Keratinocyte (primary cell): ENCODE data around the gene EFCAB12. TPM values are rescaled to one million over a fixed set of nuclear protein-coding genes. Genes with fewer than 3 reads are reported as not detected.
A peak's percentile ranks its signal among the peaks of the same experiment; 100 is the strongest.

ENCODE experiments used
- DNase-seq: peaks from one replicate; pipeline ENCODE4 v3.0.0-alpha.2; 2011; ENCODE audit warnings: low read depth, missing footprints, low spot score
- FAIRE-seq: peaks from 2 replicates; lab custom pipeline; 2011; peaks lifted over from hg19 to GRCh38; lab: Jason Lieb, UNC
- H2AFZ ChIP-seq: 2 replicates; pipeline ENCODE4 v1.6.0; 2012; ENCODE audit warnings: low read length, control low read depth, inconsistent platforms; ENCODE audit not compliant: control insufficient read depth
- H3K27ac ChIP-seq: 2 replicates; pipeline ENCODE4 v1.5.1; 2011; ENCODE audit warnings: low read length; ENCODE audit not compliant: control insufficient read depth, insufficient read depth
- H3K27me3 ChIP-seq: 3 replicates; pipeline ENCODE4 v1.6.0; 2011; ENCODE audit warnings: low read length; ENCODE audit not compliant: control insufficient read depth, insufficient read depth; ENCODE audit errors: extremely low read depth
- H3K36me3 ChIP-seq, 2 experiments: 2 replicates in 1 of 2; 3 replicates in 1 of 2; pipeline ENCODE4 v1.5.1; 2011; ENCODE audit warnings: low read length in 2 of 2, mild to moderate bottlenecking in 1 of 2; ENCODE audit not compliant: control insufficient read depth in 2 of 2, insufficient read depth in 2 of 2; ENCODE audit errors: extremely low read depth in 1 of 2
- H3K4me1 ChIP-seq: 3 replicates; pipeline ENCODE4 v1.5.1; 2011; ENCODE audit warnings: low read length; ENCODE audit not compliant: control insufficient read depth, insufficient read depth; ENCODE audit errors: extremely low read depth
- H3K4me2 ChIP-seq: 3 replicates; pipeline ENCODE4 v1.6.0; 2011; ENCODE audit warnings: low read depth, low read length; ENCODE audit not compliant: control insufficient read depth, insufficient read depth; ENCODE audit errors: extremely low read depth
- H3K4me3 ChIP-seq, 3 experiments: fragments of 200-600 bp in 1 of 3; sonication (generic) in 1 of 3; 2 replicates in 2 of 3; 3 replicates in 1 of 3; pipeline ENCODE4 v1.5.1; 2011 to 2016; ENCODE audit warnings: low read length in 3 of 3, mild to moderate bottlenecking in 3 of 3, control low read depth in 2 of 3, inconsistent platforms in 1 of 3, low read depth in 1 of 3, mixed read lengths in 1 of 3, mixed run types in 1 of 3, moderate library complexity in 1 of 3; ENCODE audit not compliant: control insufficient read depth in 2 of 3, insufficient read depth in 2 of 3; ENCODE audit errors: extremely low read depth in 1 of 3
- H3K79me2 ChIP-seq: 2 replicates; pipeline ENCODE4 v1.6.0; 2012; ENCODE audit warnings: low read length; ENCODE audit not compliant: control insufficient read depth, insufficient read depth
- H3K9ac ChIP-seq: 3 replicates; pipeline ENCODE4 v1.6.0; 2011; ENCODE audit warnings: low read length; ENCODE audit not compliant: control insufficient read depth, insufficient read depth; ENCODE audit errors: extremely low read depth
- H3K9me1 ChIP-seq: 3 replicates; pipeline ENCODE4 v1.6.0; 2011; ENCODE audit warnings: low read length; ENCODE audit not compliant: control insufficient read depth, insufficient read depth; ENCODE audit errors: extremely low read depth
- H3K9me3 ChIP-seq: 2 replicates; pipeline ENCODE4 v1.5.1; 2012; ENCODE audit warnings: low read depth, low read length; ENCODE audit not compliant: control insufficient read depth
- H4K20me1 ChIP-seq: 3 replicates; pipeline ENCODE4 v1.6.0; 2011; ENCODE audit warnings: low read length; ENCODE audit not compliant: control insufficient read depth, insufficient read depth; ENCODE audit errors: extremely low read depth
- EZH2 ChIP-seq: IDR thresholded peaks from one replicate; pipeline ENCODE4 v1.6.1; 2012; ENCODE audit warnings: inconsistent platforms, mild to moderate bottlenecking, low read length, moderate library complexity
- dilution Hi-C: fragments of 300-500 bp; cut with MboI; formaldehyde crosslinking; loops from one replicate; pipeline ENCODE4 v1.7.0; 2020; ENCODE audit warnings: low sequenced_read_pairs; ENCODE audit not compliant: extremely low pct_ligation_motif_present
- polyA plus RNA-seq, 5 experiments: library from polyadenylated mRNA; depleted of rRNA in 3 of 5; stranded (reverse) in 3 of 5; stranded (forward) in 1 of 5; unstranded in 1 of 5; fragments of >200 nt; gene quantifications; 1 replicate in 1 of 5; 2 replicates in 3 of 5; 3 replicates in 1 of 5; pipeline versions ENCODE4 v1.2.1 to v1.2.3, GENCODE V29; 2011 to 2012; ENCODE audit warnings: missing spikeins in 2 of 5, low read depth in 1 of 5, low replicate concordance in 1 of 5
- TF ChIP-seq, protein P1 (sequence below), 3 experiments: IDR thresholded peaks in 1 of 3; conservative IDR thresholded peaks in 1 of 3; optimal IDR thresholded peaks in 1 of 3; 2 replicates in 2 of 3; 3 replicates in 1 of 3; pipeline versions ENCODE3 to v1.5.1; 2011; ENCODE audit warnings: low read length in 3 of 3, mild to moderate bottlenecking in 3 of 3, moderate library complexity in 2 of 3, control low read depth in 1 of 3, inconsistent platforms in 1 of 3; ENCODE audit not compliant: insufficient read depth in 2 of 3; ENCODE audit errors: extremely low read depth in 1 of 3

The EFCAB12 gene
- polyA plus RNA-seq, 1 donor (not counting 4 experiments of a cell fraction or from before 2014, with no cell fraction given), result 0.34 TPM

DNA sequence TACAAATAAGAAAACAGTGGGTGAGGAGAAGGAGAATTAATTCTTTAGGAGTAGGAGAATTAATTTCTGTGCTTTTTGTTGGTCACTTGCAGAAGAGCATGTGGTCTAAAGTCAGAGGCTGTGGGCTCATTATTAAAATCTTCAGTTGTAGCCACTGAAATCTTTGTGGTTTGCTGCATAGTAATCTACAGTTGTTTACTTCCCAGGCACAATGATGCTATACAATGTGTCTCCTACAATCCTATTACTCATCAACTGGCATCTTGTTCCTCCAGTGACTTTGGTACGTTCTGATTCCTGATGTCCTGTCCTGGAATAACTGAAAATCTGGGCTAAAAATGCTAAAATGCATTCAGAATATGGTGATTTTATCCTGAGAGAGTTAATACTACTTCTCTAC is 32.6 kb upstream of the EFCAB12 start:
- DNase-seq, result no peak
- Histone ChIP-seq H3K9me3 (no peaks in the 10 kb centered on the region), H2AFZ (no peak overlapping the region)

DNA sequence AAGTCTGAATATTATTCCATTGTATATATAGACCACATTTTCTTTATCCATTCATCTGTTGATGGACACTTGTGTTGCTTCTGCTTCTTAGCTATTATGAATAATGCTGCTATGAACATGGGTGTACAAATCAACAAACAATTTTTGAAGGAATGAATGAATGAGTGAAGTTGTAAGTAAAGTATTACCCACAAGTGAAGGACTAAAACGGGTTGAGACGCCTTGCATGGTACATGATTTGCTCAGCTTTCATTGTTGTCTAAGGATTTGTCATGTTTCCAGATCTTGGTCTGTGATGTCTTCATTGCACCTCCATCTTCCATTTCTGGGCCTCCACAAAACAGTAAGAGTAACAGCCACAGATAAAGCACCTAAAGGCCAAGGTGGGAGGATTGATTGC is 32.1 kb upstream of the EFCAB12 start:
- Histone ChIP-seq H3K9me1 (no peaks in the 10 kb centered on the region), H3K36me3 (peaks cover 0 to 3% of the 10 kb centered on the region in 2 experiments), H3K9ac (no peak overlapping the region), H3K9me3 (no peaks in the 10 kb centered on the region), H4K20me1 (no peaks in the 10 kb centered on the region), H3K27me3 (no peaks in the 10 kb centered on the region), H3K4me1 (no peaks in the 10 kb centered on the region), H3K27ac (no peak overlapping the region), H2AFZ (no peak overlapping the region), H3K4me3 (no peak overlapping the region), H3K4me2 (no peak overlapping the region), H3K79me2 (no peaks in the 10 kb centered on the region)
- TF ChIP-seq, protein P1, sequence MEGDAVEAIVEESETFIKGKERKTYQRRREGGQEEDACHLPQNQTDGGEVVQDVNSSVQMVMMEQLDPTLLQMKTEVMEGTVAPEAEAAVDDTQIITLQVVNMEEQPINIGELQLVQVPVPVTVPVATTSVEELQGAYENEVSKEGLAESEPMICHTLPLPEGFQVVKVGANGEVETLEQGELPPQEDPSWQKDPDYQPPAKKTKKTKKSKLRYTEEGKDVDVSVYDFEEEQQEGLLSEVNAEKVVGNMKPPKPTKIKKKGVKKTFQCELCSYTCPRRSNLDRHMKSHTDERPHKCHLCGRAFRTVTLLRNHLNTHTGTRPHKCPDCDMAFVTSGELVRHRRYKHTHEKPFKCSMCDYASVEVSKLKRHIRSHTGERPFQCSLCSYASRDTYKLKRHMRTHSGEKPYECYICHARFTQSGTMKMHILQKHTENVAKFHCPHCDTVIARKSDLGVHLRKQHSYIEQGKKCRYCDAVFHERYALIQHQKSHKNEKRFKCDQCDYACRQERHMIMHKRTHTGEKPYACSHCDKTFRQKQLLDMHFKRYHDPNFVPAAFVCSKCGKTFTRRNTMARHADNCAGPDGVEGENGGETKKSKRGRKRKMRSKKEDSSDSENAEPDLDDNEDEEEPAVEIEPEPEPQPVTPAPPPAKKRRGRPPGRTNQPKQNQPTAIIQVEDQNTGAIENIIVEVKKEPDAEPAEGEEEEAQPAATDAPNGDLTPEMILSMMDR (optimal IDR thresholded peaks at IDR 0.05 in 1 of 3, IDR thresholded peaks at IDR 0.05 in 1 of 3, conservative IDR thresholded peaks at IDR 0.05 in 1 of 3; ENCODE audit: extremely low read depth in 1 of 3, insufficient read depth in 2 of 3, low read length in 3 of 3), result no peak
- no peak for TF ChIP-seq EZH2
- FAIRE-seq (no peak), DNase-seq (no peak)
- dilution Hi-C loops, result no loop called here

More for the DNA sequence above, 32.6 kb upstream of the EFCAB12 start:
- H3K79me2 ChIP-seq, result no peaks in the 10 kb centered on the region
- dilution Hi-C loops, result no loop called here
- FAIRE-seq, result peak; percentile 53
- no peak for TF ChIP-seq EZH2
- TF ChIP-seq, protein P1 (optimal IDR thresholded peaks at IDR 0.05 in 1 of 3, IDR thresholded peaks at IDR 0.05 in 1 of 3, conservative IDR thresholded peaks at IDR 0.05 in 1 of 3; ENCODE audit: extremely low read depth in 1 of 3, insufficient read depth in 2 of 3, low read length in 3 of 3), result no peak
- no peaks in the 10 kb centered on the region for H3K27me3 ChIP-seq
- no peaks in the 10 kb centered on the region for H3K9me1 ChIP-seq
- H3K9ac ChIP-seq, result no peak overlapping the region
- H3K4me2 ChIP-seq, result no peak overlapping the region
- H3K27ac ChIP-seq, result no peak overlapping the region
- H3K4me3 ChIP-seq, result no peak overlapping the region
- H4K20me1 ChIP-seq, result no peaks in the 10 kb centered on the region
- no peaks in the 10 kb centered on the region for H3K4me1 ChIP-seq
- peaks cover 0 to 3% of the 10 kb centered on the region in 2 experiments for H3K36me3 ChIP-seq
